K562 (cell line): ENCODE results near the gene DMAC2. TPM values are rescaled to one million over a fixed set of nuclear protein-coding genes. Genes with fewer than 3 reads are reported as not detected.

Source experiments
- ATAC-seq: fragments of 200-7000 bp; cut with Tn5 transposase; 3 replicates; pipeline ENCODE4 v1.9.1; 2020; ENCODE audit warnings: moderate library complexity
- BruUV-seq: library from RNA; stranded (reverse); fragments of 400-500 nt; replicated peaks from 2 replicates; lab custom pipeline; 2021; lab: Mats Ljungman, UMichigan
- CTCF ChIA-PET: fragments of 300-600 bp; formaldehyde crosslinking; extraction: SDS; loops from one replicate; lab custom pipeline; 2021; ENCODE audit warnings: low intra/inter-chr PET ratio; lab: Yijun Ruan, JAX
- POLR2A ChIA-PET: fragments of 300-600, 350-650 bp; sonication (Branson Sonifier 250); formaldehyde crosslinking; extraction: SDS; loops from one replicate; lab custom pipeline; 2021; ENCODE audit warnings: antibody characterized with exemption, inconsistent platforms; lab: Yijun Ruan, JAX
- DNase-seq, 4 experiments: peaks; one replicate each; pipeline versions ENCODE4 v3.0.0 to v3.0.0-alpha.2; 2011 to 2018; ENCODE audit warnings: low spot score in 3 of 4, mixed read lengths in 3 of 4; ENCODE audit errors: extremely low read depth in 1 of 4
- FAIRE-seq: peaks from 2 replicates; lab custom pipeline; 2011; peaks lifted over from hg19 to GRCh38; lab: Jason Lieb, UNC
- H2AFZ ChIP-seq: 2 replicates; pipeline ENCODE4 v1.6.0; 2011; ENCODE audit warnings: low read depth, low read length, control low read depth, inconsistent platforms
- H3K27ac ChIP-seq: fragments of 200-600 bp; 3 replicates; pipeline ENCODE4 v1.8.0; 2011; ENCODE audit warnings: low read depth, mild to moderate bottlenecking, control low read depth, inconsistent platforms, low read length, moderate library complexity, mixed read lengths; ENCODE audit errors: extremely low read depth
- H3K27me3 ChIP-seq, 2 experiments: fragments of 300-600 bp in 1 of 2; 2 replicates in 1 of 2; 3 replicates in 1 of 2; pipeline versions ENCODE4 v1.6.0 to v1.8.0; 2011; ENCODE audit warnings: inconsistent platforms in 2 of 2, low read length in 2 of 2, mild to moderate bottlenecking in 1 of 2, mixed read lengths in 1 of 2, moderate library complexity in 1 of 2; ENCODE audit not compliant: control insufficient read depth in 2 of 2, insufficient read depth in 2 of 2
- H3K36me3 ChIP-seq: fragments of 300-600 bp; 3 replicates; pipeline ENCODE4 v1.8.0; 2011; ENCODE audit warnings: mild to moderate bottlenecking, low read length, inconsistent platforms; ENCODE audit not compliant: control insufficient read depth, insufficient read depth
- H3K4me1 ChIP-seq, 2 experiments: fragments of 200-600 bp in 1 of 2; replicated peaks in 1 of 2; 2 replicates in 1 of 2; 3 replicates in 1 of 2; pipeline versions ENCODE4 v1.5.1 to v1.8.0; 2011; ENCODE audit warnings: inconsistent platforms in 2 of 2, low read length in 2 of 2, mild to moderate bottlenecking in 1 of 2, mixed read lengths in 1 of 2, moderate library complexity in 1 of 2; ENCODE audit not compliant: control insufficient read depth in 2 of 2, insufficient read depth in 2 of 2
- H3K4me2 ChIP-seq: 2 replicates; pipeline ENCODE4 v1.6.1; 2011; ENCODE audit warnings: low read length, control low read depth, inconsistent platforms, mixed read lengths; ENCODE audit not compliant: insufficient read depth
- H3K4me3 ChIP-seq: fragments of 200-600 bp; sonication (generic), shearing (Covaris generic); 2 replicates; pipeline ENCODE4 v1.5.1; 2016; ENCODE audit warnings: control low read depth, inconsistent platforms
- H3K79me2 ChIP-seq: fragments of 200-600 bp; 3 replicates; pipeline ENCODE4 v1.8.0; 2011; ENCODE audit warnings: low read length, inconsistent platforms; ENCODE audit not compliant: control insufficient read depth, insufficient read depth
- H3K9ac ChIP-seq, 2 experiments: 2 replicates each; pipeline versions ENCODE4 v1.6.0 to v1.6.1; 2011; ENCODE audit warnings: low read depth in 2 of 2, low read length in 2 of 2, control low read depth in 1 of 2, inconsistent platforms in 1 of 2, mild to moderate bottlenecking in 1 of 2, mixed read lengths in 1 of 2; ENCODE audit not compliant: insufficient read depth in 1 of 2
- H3K9me1 ChIP-seq: one replicate; pipeline ENCODE4 v1.6.0; 2011; ENCODE audit warnings: inconsistent platforms, mild to moderate bottlenecking, low read length, moderate library complexity; ENCODE audit not compliant: control insufficient read depth, insufficient read depth
- H3K9me3 ChIP-seq: replicated peaks from 2 replicates; pipeline ENCODE4 v1.5.1; 2011; ENCODE audit warnings: low read depth, low read length, inconsistent platforms; ENCODE audit not compliant: control insufficient read depth, insufficient read depth
- H4K20me1 ChIP-seq: replicated peaks from 2 replicates; pipeline ENCODE4 v1.6.1; 2011; ENCODE audit warnings: low read length, inconsistent platforms, mixed read lengths; ENCODE audit not compliant: control insufficient read depth, insufficient read depth
- POLR2G ChIP-seq: fragments of 200-400 bp; formaldehyde crosslinking; IDR thresholded peaks from 2 replicates; pipeline ENCODE4 v1.6.1; 2017; ENCODE audit warnings: low read depth, mild to moderate bottlenecking, antibody characterized with exemption, low read length, moderate library complexity
- RBFOX2 ChIP-seq: fragments of 200-400 bp; formaldehyde crosslinking; IDR thresholded peaks from 2 replicates; pipeline ENCODE4 v1.6.1; 2017; ENCODE audit warnings: low read depth, mild to moderate bottlenecking, low read length, moderate library complexity
- RBM14 ChIP-seq: fragments of 200-400 bp; formaldehyde crosslinking; IDR thresholded peaks from 2 replicates; pipeline ENCODE4 v1.6.1; 2018; ENCODE audit warnings: low read depth, mild to moderate bottlenecking, low read length, moderate library complexity, borderline replicate concordance; ENCODE audit not compliant: insufficient read depth
- SPI1 ChIP-seq: IDR thresholded peaks from 2 replicates; pipeline ENCODE4 v1.6.1; 2011; ENCODE audit warnings: low read depth, low read length, control low read depth, borderline replicate concordance
- TAF7 ChIP-seq: fragments of 450-650 bp; IDR thresholded peaks from 2 replicates; pipeline ENCODE4 v1.6.1; 2016; ENCODE audit warnings: missing genetic modification characterization, missing compliant biosample characterization
- ZNF146 ChIP-seq: IDR thresholded peaks from one replicate; pipeline ENCODE4 v1.6.1; 2018; ENCODE audit warnings: missing compliant biosample characterization; ENCODE audit not compliant: unreplicated experiment
- WGBS: fragments of 100-300 bp; shearing (Covaris generic); methylation state at CpG from one replicate; pipeline ENCODE4 v1.1.6; 2016; ENCODE audit warnings: low coverage, mixed read lengths; ENCODE audit not compliant: insufficient coverage; ENCODE audit errors: missing lambda C conversion rate; 5-methylcytosine and 5-hydroxymethylcytosine counted together
- in situ Hi-C: fragments of 300-500 bp; cut with MboI; formaldehyde crosslinking; loops from 4 replicates; pipeline ENCODE4 v1.15.0; 2018; ENCODE audit warnings: inconsistent platforms, mixed read lengths
- intact Hi-C: fragments of 100-400 bp; cut with micrococcal nuclease; formaldehyde crosslinking; loops from 2 replicates; pipeline ENCODE4 v1.14.2; 2022
- polyA plus RNA-seq, 8 experiments: library from polyadenylated mRNA; depleted of rRNA in 4 of 8; stranded (reverse) in 5 of 8; unstranded in 3 of 8; fragments of >200 nt; fragmentation: Nextera tagmentation in 2 of 8; fragmentation: Illumina TruSeq in 1 of 8; extraction: Ambion mirVana in 2 of 8; extraction: Trizol in 1 of 8; gene quantifications; 2 replicates each; pipeline versions ENCODE4 v1.2.1 to v1.2.3, GENCODE V29; 2011 to 2014; ENCODE audit warnings: inconsistent platforms in 1 of 8, missing spikeins in 1 of 8
- total RNA-seq, 7 experiments: library from RNA; depleted of rRNA in 6 of 7; stranded (reverse); fragments of >200 nt in 6 of 7; fragmentation: Illumina TruSeq in 2 of 7; extraction: Trizol in 2 of 7; gene quantifications; 2 replicates each; pipeline versions ENCODE4 v1.2.1 to v1.2.3, GENCODE V29; 2011 to 2021; ENCODE audit warnings: low replicate concordance in 1 of 7

The DMAC2 gene
- total and polyA plus RNA-seq, 9 of the 15 experiments (the other 6 are each of a cell fraction or from before 2014, with no cell fraction given), result 12.9 to 61.2 (median 43.1) TPM

GRCh38 chr19:41422456-41422855, 17.3 kb downstream of the DMAC2 start:
- CTCF ChIA-PET, result no interaction called here
- Histone ChIP-seq H3K9me1 (no peaks in the 10 kb centered on the region), H3K27me3 (no peaks in the 10 kb centered on the region), H3K4me1 (peaks cover 14 to 33% of the 10 kb centered on the region in 2 experiments), H3K36me3 (peaks cover 47% of the 10 kb centered on the region; the same call in 2 of the 3 replicates), H4K20me1 (no peaks in the 10 kb centered on the region), H3K9ac (no peak overlapping the region; a peak in 1 of 4 replicates), H3K4me2 (no peak overlapping the region), H3K27ac (no peak overlapping the region), H3K4me3 (no peak overlapping the region), H3K9me3 (no peaks in the 10 kb centered on the region), H3K79me2 (no peaks in the 10 kb centered on the region; the same call in 2 of the 3 replicates), H2AFZ (no peak overlapping the region)
- POLR2A ChIA-PET, result no interaction called here
- DNase-seq (no peak), ATAC-seq (no peak), FAIRE-seq (no peak)
- intact Hi-C loops (no loop called here), in situ Hi-C loops (no loop called here)
- TF ChIP-seq RBM14, result no peak
- no peak for TF ChIP-seq ZNF146 (CRISPR knock-in tag)
- 0 out of 2 replicates have a peak, but pooled peaks have one; percentile 34 for TF ChIP-seq RBFOX2
- peak; percentile 4; the same call in 1 of the 2 replicates for TF ChIP-seq POLR2G
- no peak for TF ChIP-seq TAF7 (tag)
- BruUV-seq, result no TSS peak
- 67% methylated on average over 11 of the region's 18 CpGs for WGBS

GRCh38 chr19:41421973-41422372, 17.7 kb downstream of the DMAC2 start:
- in situ Hi-C loops, result no loop called here
- BruUV-seq, result no TSS peak
- Histone ChIP-seq H3K9ac (no peak overlapping the region; a peak in 1 of 4 replicates), H3K9me1 (no peaks in the 10 kb centered on the region), H3K4me1 (peaks cover 12 to 28% of the 10 kb centered on the region in 2 experiments), H3K4me2 (no peak overlapping the region), H3K36me3 (peaks cover 47% of the 10 kb centered on the region; the same call in 2 of the 3 replicates), H2AFZ (no peak overlapping the region), H4K20me1 (no peaks in the 10 kb centered on the region), H3K27ac (no peak overlapping the region), H3K4me3 (no peak overlapping the region)
- no peak for ATAC-seq
- no peak for DNase-seq
- 96% methylated on average over 15 of the region's 20 CpGs for WGBS
- ChIA-PET POLR2A (no interaction called here), CTCF (no interaction called here)
- TF ChIP-seq POLR2G (0 out of 2 replicates have a peak, but pooled peaks have one; percentile 32), SPI1 (no peak)
- TF ChIP-seq, all 486 proteins: peak for 1
- Histone ChIP-seq H3K79me2 (no peaks in the 10 kb centered on the region; the same call in 2 of the 3 replicates), H3K27me3 (no peaks in the 10 kb centered on the region), H3K9me3 (no peaks in the 10 kb centered on the region)
- FAIRE-seq, result no peak
- intact Hi-C loops, result no loop called here
